ENCODE results near the gene SORCS2. TPM values are rescaled to one million over a fixed set of nuclear protein-coding genes. Genes with fewer than 3 reads are reported as not detected.

SORCS2 gene
- total RNA-seq, 1 experiment from 2014 or later = 0.15 TPM

DNA sequence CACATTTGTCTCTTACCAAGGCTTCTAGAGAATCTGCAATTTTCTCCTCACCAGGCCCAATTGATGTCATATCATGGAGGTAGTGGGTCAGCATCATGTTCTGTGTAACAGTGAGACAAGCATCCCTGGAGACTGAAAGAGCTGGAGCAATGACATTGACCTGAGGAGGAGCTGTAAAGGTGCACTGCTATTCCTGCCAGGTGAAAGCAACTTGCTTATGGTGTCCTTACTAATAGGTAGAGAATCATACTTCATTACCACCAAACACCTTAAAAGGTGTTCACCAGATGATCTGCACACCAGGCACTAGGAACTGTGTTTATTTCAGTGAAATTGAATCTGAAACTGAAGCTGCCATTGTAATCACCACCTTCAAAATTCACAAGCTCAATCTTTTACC, 558.6 kb downstream of the SORCS2 start:
- no peaks in the 10 kb centered on the region for H3K9me3 ChIP-seq (ENCODE audit: control insufficient read depth, insufficient read depth, low read depth, low read length)
- no peak overlapping the region for H3K4me3 ChIP-seq (ENCODE audit: low read depth in 2 of 2, low read length in 2 of 2)
- in situ Hi-C loops (cut with HindIII; ENCODE audit: low pct_unique_long_range_greater_than_20kb, low sequenced_read_pairs) (no loop called here), intact Hi-C loops (cut with micrococcal nuclease; ENCODE audit: unreplicated experiment) (no loop called here)
- no peaks in the 10 kb centered on the region for H3K36me3 ChIP-seq (ENCODE audit: control insufficient read depth, insufficient read depth, low read length)
- DNase-seq (ENCODE audit: low read depth, low spot score) (no peak), ATAC-seq (no peak)
- BruUV-seq (replicated peaks) = no TSS peak
- no peaks in the 10 kb centered on the region for H3K27me3 ChIP-seq (ENCODE audit: control insufficient read depth, insufficient read depth, low read length)
- peaks cover 20% of the 10 kb centered on the region for H3K4me1 ChIP-seq (ENCODE audit: control insufficient read depth, insufficient read depth, low read length)
- ChIA-PET POLR2A (no interaction called here), CTCF (no interaction called here)
- no peak for TF ChIP-seq TCF7L2 (IDR thresholded peaks at IDR 0.05; ENCODE audit: low read depth, low read length)
- TF ChIP-seq, protein P1, sequence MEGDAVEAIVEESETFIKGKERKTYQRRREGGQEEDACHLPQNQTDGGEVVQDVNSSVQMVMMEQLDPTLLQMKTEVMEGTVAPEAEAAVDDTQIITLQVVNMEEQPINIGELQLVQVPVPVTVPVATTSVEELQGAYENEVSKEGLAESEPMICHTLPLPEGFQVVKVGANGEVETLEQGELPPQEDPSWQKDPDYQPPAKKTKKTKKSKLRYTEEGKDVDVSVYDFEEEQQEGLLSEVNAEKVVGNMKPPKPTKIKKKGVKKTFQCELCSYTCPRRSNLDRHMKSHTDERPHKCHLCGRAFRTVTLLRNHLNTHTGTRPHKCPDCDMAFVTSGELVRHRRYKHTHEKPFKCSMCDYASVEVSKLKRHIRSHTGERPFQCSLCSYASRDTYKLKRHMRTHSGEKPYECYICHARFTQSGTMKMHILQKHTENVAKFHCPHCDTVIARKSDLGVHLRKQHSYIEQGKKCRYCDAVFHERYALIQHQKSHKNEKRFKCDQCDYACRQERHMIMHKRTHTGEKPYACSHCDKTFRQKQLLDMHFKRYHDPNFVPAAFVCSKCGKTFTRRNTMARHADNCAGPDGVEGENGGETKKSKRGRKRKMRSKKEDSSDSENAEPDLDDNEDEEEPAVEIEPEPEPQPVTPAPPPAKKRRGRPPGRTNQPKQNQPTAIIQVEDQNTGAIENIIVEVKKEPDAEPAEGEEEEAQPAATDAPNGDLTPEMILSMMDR (IDR thresholded peaks at IDR 0.05) = no peak
- no peak for TF ChIP-seq SIN3A (IDR thresholded peaks at IDR 0.05; ENCODE audit: borderline replicate concordance, insufficient read depth, low read depth, low read length)
- no peak for TF ChIP-seq REST (IDR thresholded peaks at IDR 0.05; ENCODE audit: insufficient read depth in 1 of 2, low read depth in 2 of 2, low read length in 1 of 2)
- TF ChIP-seq POLR2AphosphoS5 (IDR thresholded peaks at IDR 0.05; ENCODE audit: low read depth, low read length) = no peak
- H3K27ac ChIP-seq (ENCODE audit: low read length) = peak overlapping the region; percentile 72

DNA sequence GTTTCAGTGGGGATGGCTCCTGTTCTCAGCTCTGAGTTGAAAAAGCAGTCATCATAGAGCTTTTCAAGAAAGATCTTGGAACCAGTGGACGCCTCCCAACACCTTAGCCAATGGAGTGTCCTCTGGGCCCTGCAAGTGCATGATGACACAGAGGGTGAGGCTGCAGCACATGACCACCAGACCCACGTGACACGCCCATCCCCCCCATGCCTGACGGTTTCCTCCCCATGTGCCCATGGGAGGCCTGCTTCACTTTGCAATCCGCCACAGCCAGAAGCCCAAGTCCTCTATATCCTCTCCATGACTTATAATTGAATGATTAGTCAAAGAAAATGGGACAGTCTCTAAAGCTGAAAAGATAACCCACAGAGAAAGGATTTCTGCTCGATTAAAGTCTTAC, 560.3 kb downstream of the SORCS2 start:
- CTCF ChIA-PET = no interaction called here

More for the DNA sequence above, 560.3 kb downstream of the SORCS2 start:
- intact Hi-C loops (cut with micrococcal nuclease; ENCODE audit: unreplicated experiment) (no loop called here), in situ Hi-C loops (cut with HindIII; ENCODE audit: low pct_unique_long_range_greater_than_20kb, low sequenced_read_pairs) (no loop called here)
- Histone ChIP-seq H3K36me3 (ENCODE audit: control insufficient read depth, insufficient read depth, low read length) (no peaks in the 10 kb centered on the region), H3K9me3 (ENCODE audit: control insufficient read depth, insufficient read depth, low read depth, low read length) (no peaks in the 10 kb centered on the region), H3K27ac (ENCODE audit: low read length) (peak overlapping the region; percentile 69), H3K4me3 (ENCODE audit: low read depth in 2 of 2, low read length in 2 of 2) (no peak overlapping the region), H3K4me1 (ENCODE audit: control insufficient read depth, insufficient read depth, low read length) (peaks cover 21% of the 10 kb centered on the region), H3K27me3 (ENCODE audit: control insufficient read depth, insufficient read depth, low read length) (no peaks in the 10 kb centered on the region)
- POLR2A ChIA-PET = no interaction called here
- BruUV-seq (replicated peaks) = no TSS peak
- no peak for TF ChIP-seq REST (IDR thresholded peaks at IDR 0.05; ENCODE audit: insufficient read depth in 1 of 2, low read depth in 2 of 2, low read length in 1 of 2)
- ATAC-seq (no peak), DNase-seq (ENCODE audit: low read depth, low spot score) (no peak)

All from Panc1 (cell line).